CD4-positive, alpha-beta T cell treated with Interleukin-17A for 1 hour (primary cell): ENCODE data around the gene RETSAT.

ENCODE experiments used
- DNase-seq: peaks from one replicate; pipeline ENCODE4 v3.0.0-alpha.2; 2020

Gene RETSAT

DNA sequence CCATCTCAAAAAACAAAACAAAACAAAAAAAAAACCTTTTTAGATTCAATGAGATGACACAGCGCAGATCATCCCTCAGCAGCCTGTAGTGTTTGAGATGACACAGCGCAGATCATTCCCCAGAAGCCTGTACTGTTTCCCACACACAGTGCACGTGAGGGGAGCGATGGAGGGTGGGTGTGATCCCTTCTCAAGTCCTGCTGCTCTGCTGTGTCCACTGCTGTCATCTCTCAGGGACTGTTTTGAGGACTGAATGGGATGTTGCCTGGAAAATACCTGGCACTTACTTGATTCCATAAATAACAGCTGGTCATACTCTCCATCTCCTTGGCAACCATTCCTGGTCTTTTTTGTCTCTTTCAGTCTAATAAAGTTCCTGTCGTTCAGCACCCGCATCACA, 52.2 kb downstream of the RETSAT start:
- DNase-seq = no peak
